Naive thymus-derived CD8-positive, alpha-beta T cell (primary cell): ENCODE measurements around the gene CELF4. TPM values are rescaled to one million over a fixed set of nuclear protein-coding genes. Genes with fewer than 3 reads are reported as not detected.
A peak's percentile ranks its signal among the peaks of the same experiment; 100 is the strongest.

Source experiments
- ATAC-seq, 2 donors: fragments of 150-1000 bp; cut with Tn5 transposase in 1 of 2; sonication (Bioruptor Pico), chemical (Tn5 transposase) in 1 of 2; 1 replicate in 1 of 2; 2 replicates in 1 of 2; pipeline ENCODE4 v1.10.0; 2021; ENCODE audit warnings: mild to moderate bottlenecking in 2 of 2, moderate library complexity in 2 of 2
- POLR2A ChIA-PET: fragments of 350-600 bp; sonication (Branson Sonifier 250); formaldehyde crosslinking; loops from one replicate; lab custom pipeline; 2021; ENCODE audit warnings: antibody characterized with exemption; lab: Charles Lee
- DNase-seq, 10 donors: peaks; one replicate each; pipeline versions ENCODE4 v3.0.0 to v3.0.0-alpha.2; 2020 to 2022
- H3K27ac Mint-ChIP-seq, 10 donors: one replicate each; pipeline ENCODE4 v1.8.0; 2020 to 2022; ENCODE audit warnings: mild to moderate bottlenecking in 10 of 10, mixed read lengths in 10 of 10, moderate library complexity in 4 of 10, inconsistent platforms in 1 of 10
- H3K27me3 Mint-ChIP-seq, 5 donors: one replicate each; pipeline ENCODE4 v1.8.0; 2021 to 2022; ENCODE audit warnings: mixed read lengths in 5 of 5
- H3K36me3 Mint-ChIP-seq, 3 donors: one replicate each; pipeline ENCODE4 v1.8.0; 2020 to 2022; ENCODE audit warnings: mixed read lengths in 3 of 3, mild to moderate bottlenecking in 2 of 3, inconsistent platforms in 1 of 3
- H3K4me1 Mint-ChIP-seq, 4 donors: one replicate each; pipeline ENCODE4 v1.8.0; 2021 to 2022; ENCODE audit warnings: mixed read lengths in 4 of 4
- H3K4me3 Mint-ChIP-seq, 10 donors: one replicate each; pipeline ENCODE4 v1.8.0; 2020 to 2022; ENCODE audit warnings: mild to moderate bottlenecking in 10 of 10, mixed read lengths in 10 of 10, moderate library complexity in 6 of 10, inconsistent platforms in 1 of 10
- H3K9me3 Mint-ChIP-seq, 9 donors: one replicate each; pipeline ENCODE4 v1.8.0; 2020 to 2022; ENCODE audit warnings: mixed read lengths in 9 of 9, mild to moderate bottlenecking in 3 of 9, inconsistent platforms in 1 of 9, moderate library complexity in 1 of 9
- polyA plus RNA-seq, 3 donors: library from polyadenylated mRNA; unstranded; fragments of 300-500 nt; fragmentation: Illumina TruSeq; gene quantifications; one replicate each; pipeline ENCODE4 v1.2.3, GENCODE V29; 2021
- total RNA-seq, 8 experiments: library from RNA in 2 of 8; stranded (reverse) in 2 of 8; gene quantifications; one replicate each; pipeline ENCODE4 v1.2.3 and lab custom pipeline; 2021 to 2026

CELF4 gene
- total and polyA plus RNA-seq, 5 experiments from 2014 or later, result 0.08 to 0.43 TPM; not detected in 3

- H3K9me3 Mint-ChIP-seq, result no peaks in the 10 kb centered on the region
- H3K4me3 Mint-ChIP-seq, result no peak overlapping the region
- no peaks in the 10 kb centered on the region for H3K36me3 Mint-ChIP-seq
- peaks cover 2 to 45% (median 20%) of the 10 kb centered on the region in 5 donors for H3K27me3 Mint-ChIP-seq
- ATAC-seq (no peak), DNase-seq (no peak)
- no peak overlapping the region for H3K27ac Mint-ChIP-seq
- POLR2A ChIA-PET, result no interaction called here
- H3K4me1 Mint-ChIP-seq, result peaks cover 0 to 6% (median 0%) of the 10 kb centered on the region in 4 donors
These were observed 224.6 kb downstream of the CELF4 start for GRCh38 chr18:37341016-37341415.

- H3K4me1 Mint-ChIP-seq, result peaks cover 0 to 5% (median 0%) of the 10 kb centered on the region in 4 donors
- H3K9me3 Mint-ChIP-seq, result no peaks in the 10 kb centered on the region
- POLR2A ChIA-PET, result no interaction called here
- H3K27me3 Mint-ChIP-seq, result peaks cover under 1 to 40% (median 17%) of the 10 kb centered on the region in 5 donors
- DNase-seq (no peak), ATAC-seq (no peak)
- H3K4me3 Mint-ChIP-seq, result no peak overlapping the region
- no peak overlapping the region for H3K27ac Mint-ChIP-seq
- H3K36me3 Mint-ChIP-seq, result no peaks in the 10 kb centered on the region
These were observed 225.8 kb downstream of the CELF4 start for GRCh38 chr18:37339701-37340215.

GRCh38 chr18:37336568-37337285 is 228.9 kb downstream of the CELF4 start:
- no peak overlapping the region for H3K4me3 Mint-ChIP-seq
- peaks cover 0 to 10% (median 4%) of the 10 kb centered on the region in 5 donors for H3K27me3 Mint-ChIP-seq
- H3K4me1 Mint-ChIP-seq, result no peaks in the 10 kb centered on the region
- no peaks in the 10 kb centered on the region for H3K9me3 Mint-ChIP-seq
- H3K36me3 Mint-ChIP-seq, result no peaks in the 10 kb centered on the region
- POLR2A ChIA-PET, result no interaction called here
- ATAC-seq (no peak), DNase-seq (no peak)
- H3K27ac Mint-ChIP-seq, result no peak overlapping the region

- H3K4me3 Mint-ChIP-seq, result no peak overlapping the region
- H3K36me3 Mint-ChIP-seq, result no peaks in the 10 kb centered on the region
- H3K9me3 Mint-ChIP-seq, result no peaks in the 10 kb centered on the region
- no peak for ATAC-seq
- POLR2A ChIA-PET, result no interaction called here
- H3K27ac Mint-ChIP-seq, result peak overlapping the region in 1 of 10 donors; percentile 18
- no peak for DNase-seq
- no peaks in the 10 kb centered on the region for H3K4me1 Mint-ChIP-seq
- peaks cover 0 to 10% (median 2%) of the 10 kb centered on the region in 5 donors for H3K27me3 Mint-ChIP-seq
These were observed 230.2 kb downstream of the CELF4 start for GRCh38 chr18:37335409-37335736.

GRCh38 chr18:37334631-37335408 is 230.8 kb downstream of the CELF4 start:
- H3K36me3 Mint-ChIP-seq, result no peaks in the 10 kb centered on the region
- no peak for ATAC-seq
- no peaks in the 10 kb centered on the region for H3K4me1 Mint-ChIP-seq
- H3K9me3 Mint-ChIP-seq, result no peaks in the 10 kb centered on the region
- H3K27ac Mint-ChIP-seq, result peak overlapping the region in 1 of 10 donors; percentile 18
- H3K4me3 Mint-ChIP-seq, result no peak overlapping the region
- DNase-seq, result no peak
- peaks cover 0 to 10% (median 2%) of the 10 kb centered on the region in 5 donors for H3K27me3 Mint-ChIP-seq
- POLR2A ChIA-PET, result no interaction called here

GRCh38 chr18:37332628-37333420 is 232.8 kb downstream of the CELF4 start:
- Mint-ChIP-seq H3K9me3 (no peaks in the 10 kb centered on the region), H3K4me3 (no peak overlapping the region), H3K27me3 (peaks cover 0 to 10% (median 0%) of the 10 kb centered on the region in 5 donors), H3K4me1 (no peaks in the 10 kb centered on the region), H3K36me3 (no peaks in the 10 kb centered on the region), H3K27ac (no peak overlapping the region)
- POLR2A ChIA-PET, result no interaction called here
- ATAC-seq (no peak), DNase-seq (no peak)

GRCh38 chr18:37332219-37332618 is 233.4 kb downstream of the CELF4 start:
- DNase-seq, result no peak
- no peak for ATAC-seq
- POLR2A ChIA-PET, result no interaction called here
- no peaks in the 10 kb centered on the region for H3K36me3 Mint-ChIP-seq
- H3K9me3 Mint-ChIP-seq, result no peaks in the 10 kb centered on the region
- H3K27ac Mint-ChIP-seq, result no peak overlapping the region
- peaks cover 0 to 7% (median 1%) of the 10 kb centered on the region in 5 donors for H3K27me3 Mint-ChIP-seq
- H3K4me3 Mint-ChIP-seq, result no peak overlapping the region
- no peaks in the 10 kb centered on the region for H3K4me1 Mint-ChIP-seq

- H3K27me3 Mint-ChIP-seq, result peaks cover 0 to 10% (median 0%) of the 10 kb centered on the region in 5 donors
- H3K36me3 Mint-ChIP-seq, result no peaks in the 10 kb centered on the region
- DNase-seq, result no peak
- H3K9me3 Mint-ChIP-seq, result no peaks in the 10 kb centered on the region
- no peak for ATAC-seq
- POLR2A ChIA-PET, result no interaction called here
- H3K4me3 Mint-ChIP-seq, result no peak overlapping the region
- H3K4me1 Mint-ChIP-seq, result no peaks in the 10 kb centered on the region
- H3K27ac Mint-ChIP-seq, result no peak overlapping the region
These were observed 235.4 kb downstream of the CELF4 start for GRCh38 chr18:37330173-37330572.

- Mint-ChIP-seq H3K36me3 (no peaks in the 10 kb centered on the region), H3K4me3 (no peak overlapping the region), H3K27ac (no peak overlapping the region), H3K27me3 (peaks cover 0 to 9% (median 0%) of the 10 kb centered on the region in 5 donors), H3K4me1 (no peaks in the 10 kb centered on the region), H3K9me3 (no peaks in the 10 kb centered on the region)
- ATAC-seq (no peak), DNase-seq (no peak)
- POLR2A ChIA-PET, result no interaction called here
These were observed 236.5 kb downstream of the CELF4 start for GRCh38 chr18:37328946-37329719.

GRCh38 chr18:37327063-37327577 is 238.5 kb downstream of the CELF4 start:
- Mint-ChIP-seq H3K4me1 (no peaks in the 10 kb centered on the region), H3K36me3 (no peaks in the 10 kb centered on the region), H3K9me3 (peaks cover 0 to 2% (median 0%) of the 10 kb centered on the region in 9 donors), H3K27me3 (peaks cover 0 to 7% (median 0%) of the 10 kb centered on the region in 5 donors), H3K27ac (no peak overlapping the region), H3K4me3 (no peak overlapping the region)
- ATAC-seq (no peak), DNase-seq (no peak)
- POLR2A ChIA-PET, result no interaction called here

GRCh38 chr18:37322492-37323035 is 243.0 kb downstream of the CELF4 start:
- H3K36me3 Mint-ChIP-seq, result no peaks in the 10 kb centered on the region
- no peak overlapping the region for H3K4me3 Mint-ChIP-seq
- POLR2A ChIA-PET, result no interaction called here
- no peaks in the 10 kb centered on the region for H3K4me1 Mint-ChIP-seq
- no peak overlapping the region for H3K27ac Mint-ChIP-seq
- peaks cover 0 to 8% (median under 1%) of the 10 kb centered on the region in 5 donors for H3K27me3 Mint-ChIP-seq
- DNase-seq (no peak), ATAC-seq (no peak)
- H3K9me3 Mint-ChIP-seq, result peaks cover 0 to 2% (median 0%) of the 10 kb centered on the region in 9 donors
